Tibial artery (tissue), 4 donors: ENCODE results near the gene PLLP.

Experiments
- DNase-seq, 2 donors: peaks; one replicate each; pipeline ENCODE4 v3.0.0-alpha.2; 2019
- H3K27ac ChIP-seq, 2 donors: fragments of 200-600 bp; sonication (generic) in 1 of 2; 1 replicate in 1 of 2; 2 replicates in 1 of 2; pipeline ENCODE4 v1.5.1; 2018 to 2019; ENCODE audit warnings: mild to moderate bottlenecking in 1 of 2
- H3K27me3 ChIP-seq, 2 donors: fragments of 200-600 bp; sonication (generic) in 1 of 2; one replicate each; pipeline versions ENCODE4 v1.5.1 to v1.6.0; 2016 to 2019
- H3K36me3 ChIP-seq, 3 donors: fragments of 200-600 bp; sonication (generic) in 2 of 3; one replicate each; pipeline ENCODE4 v1.5.1; 2016 to 2019; ENCODE audit warnings: mild to moderate bottlenecking in 2 of 3
- H3K4me1 ChIP-seq, 4 donors: fragments of 200-600 bp; sonication (generic) in 2 of 4; 1 replicate in 3 of 4; 2 replicates in 1 of 4; pipeline ENCODE4 v1.5.1; 2016 to 2019
- H3K4me3 ChIP-seq, 2 donors: fragments of 200-600 bp; sonication (generic) in 1 of 2; 1 replicate in 1 of 2; 2 replicates in 1 of 2; pipeline ENCODE4 v1.5.1; 2018 to 2019; ENCODE audit warnings: mild to moderate bottlenecking in 2 of 2
- H3K9me3 ChIP-seq, 3 donors: fragments of 200-600 bp; sonication (generic) in 1 of 3; one replicate each; pipeline ENCODE4 v1.5.1; 2016 to 2019
- intact Hi-C: fragments of 100-400 bp; cut with DNase I; formaldehyde crosslinking; loops from one replicate; pipeline ENCODE4 v1.15.0; 2023; ENCODE audit warnings: low total_unique reads
- TF ChIP-seq, protein P1 (sequence below), 2 experiments: fragments of 200-600 bp in 1 of 2; fragments of 450-650 bp in 1 of 2; IDR thresholded peaks; one replicate each; pipeline ENCODE4 v1.5.1; 2017 to 2019; ENCODE audit warnings: antibody characterized with exemption in 2 of 2, mild to moderate bottlenecking in 1 of 2, moderate library complexity in 1 of 2

PLLP gene

DNA sequence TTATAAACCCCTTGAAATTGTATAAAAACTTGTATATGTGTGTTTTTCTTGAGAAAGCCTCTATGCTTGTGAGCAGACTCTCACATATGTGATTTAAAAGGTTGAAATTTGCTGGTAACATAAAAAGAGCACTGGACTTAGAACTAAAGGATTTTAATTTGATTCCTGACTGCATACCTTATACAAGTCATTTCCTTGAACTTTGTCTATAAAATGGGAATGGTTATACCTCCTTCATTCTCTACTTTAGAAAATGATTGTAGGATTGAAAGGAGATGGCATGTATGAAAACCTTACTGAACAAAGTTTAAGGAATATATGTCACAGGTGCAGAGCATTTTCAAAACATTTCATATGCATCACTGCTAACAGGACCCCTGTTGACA is 49.8 kb downstream of the PLLP start:
- H3K4me3 ChIP-seq: no peak overlapping the region
- peaks cover 87 to 97% (median 87%) of the 10 kb centered on the region in 3 donors for H3K36me3 ChIP-seq
- H3K27ac ChIP-seq: no peak overlapping the region
- intact Hi-C loops: no loop called here
- H3K27me3 ChIP-seq: no peaks in the 10 kb centered on the region
- no peaks in the 10 kb centered on the region for H3K4me1 ChIP-seq
- H3K9me3 ChIP-seq: no peaks in the 10 kb centered on the region
- TF ChIP-seq, protein P1, sequence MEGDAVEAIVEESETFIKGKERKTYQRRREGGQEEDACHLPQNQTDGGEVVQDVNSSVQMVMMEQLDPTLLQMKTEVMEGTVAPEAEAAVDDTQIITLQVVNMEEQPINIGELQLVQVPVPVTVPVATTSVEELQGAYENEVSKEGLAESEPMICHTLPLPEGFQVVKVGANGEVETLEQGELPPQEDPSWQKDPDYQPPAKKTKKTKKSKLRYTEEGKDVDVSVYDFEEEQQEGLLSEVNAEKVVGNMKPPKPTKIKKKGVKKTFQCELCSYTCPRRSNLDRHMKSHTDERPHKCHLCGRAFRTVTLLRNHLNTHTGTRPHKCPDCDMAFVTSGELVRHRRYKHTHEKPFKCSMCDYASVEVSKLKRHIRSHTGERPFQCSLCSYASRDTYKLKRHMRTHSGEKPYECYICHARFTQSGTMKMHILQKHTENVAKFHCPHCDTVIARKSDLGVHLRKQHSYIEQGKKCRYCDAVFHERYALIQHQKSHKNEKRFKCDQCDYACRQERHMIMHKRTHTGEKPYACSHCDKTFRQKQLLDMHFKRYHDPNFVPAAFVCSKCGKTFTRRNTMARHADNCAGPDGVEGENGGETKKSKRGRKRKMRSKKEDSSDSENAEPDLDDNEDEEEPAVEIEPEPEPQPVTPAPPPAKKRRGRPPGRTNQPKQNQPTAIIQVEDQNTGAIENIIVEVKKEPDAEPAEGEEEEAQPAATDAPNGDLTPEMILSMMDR (IDR thresholded peaks at IDR 0.05): no peak
- no peak for DNase-seq

DNA sequence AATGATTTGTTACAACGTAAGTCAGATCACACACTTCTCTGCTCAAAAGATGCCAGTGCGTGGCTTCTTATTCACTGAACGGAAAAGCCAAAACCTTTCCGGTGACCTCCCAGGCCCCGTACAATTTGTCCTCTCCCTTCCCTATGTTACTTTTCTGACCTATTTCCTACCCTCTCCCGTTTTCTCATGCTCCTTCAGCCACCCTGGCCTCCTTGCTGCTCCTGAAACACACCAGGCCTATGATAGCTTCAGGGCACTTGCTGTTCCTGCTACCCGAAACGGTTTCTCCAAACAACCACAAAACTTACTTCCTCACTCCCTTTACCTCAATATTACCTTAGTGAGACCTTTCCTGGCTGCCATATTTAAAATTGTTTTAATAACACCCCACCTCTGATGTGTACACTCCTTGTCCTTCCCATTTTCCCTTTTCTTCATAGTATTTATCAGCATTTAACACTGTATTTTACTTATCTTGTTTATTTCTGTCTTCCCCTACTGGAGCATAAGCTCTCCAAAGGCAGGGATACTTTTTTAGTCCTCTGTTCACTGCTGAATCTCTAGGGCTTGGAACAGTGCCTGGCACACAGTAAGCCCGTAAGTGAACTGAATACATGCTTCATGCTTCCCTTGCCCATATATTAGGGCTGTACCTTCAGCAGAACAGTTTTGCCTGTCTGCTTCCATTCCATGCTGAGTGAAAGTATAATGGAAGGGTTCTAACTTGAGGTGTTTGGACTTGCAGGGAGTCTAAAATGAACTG is 50.3 kb downstream of the PLLP start:
- H3K36me3 ChIP-seq: peaks cover 84 to 100% (median 87%) of the 10 kb centered on the region in 3 donors

DNA sequence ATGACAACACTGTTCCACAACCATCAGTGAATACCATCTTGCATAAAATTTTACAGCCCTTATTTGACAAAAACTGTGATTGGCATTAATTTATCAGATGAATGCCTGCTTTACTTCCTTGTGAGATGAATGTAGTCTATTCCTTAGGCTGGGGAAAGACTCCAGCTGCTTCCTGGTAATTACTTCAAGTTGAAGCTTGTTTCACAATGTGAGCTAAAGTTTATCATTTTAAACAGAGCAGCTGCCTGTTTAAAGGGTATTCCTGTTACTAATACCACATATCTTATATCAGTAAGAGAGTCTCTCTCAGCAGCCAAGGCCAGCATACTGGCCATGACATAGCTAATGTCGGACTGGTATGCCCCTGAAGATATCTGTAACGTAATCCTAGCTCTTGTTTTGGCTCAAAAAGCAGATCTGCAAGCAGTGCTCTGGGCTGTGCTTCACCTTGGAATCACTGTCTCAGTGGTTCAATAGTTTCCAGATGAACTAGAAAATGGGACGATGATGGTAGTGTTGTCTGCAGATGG is 52.6 kb downstream of the PLLP start:
- intact Hi-C loops: no loop called here
- H3K27ac ChIP-seq: no peak overlapping the region
- no peak for DNase-seq
- no peak overlapping the region for H3K4me3 ChIP-seq
- H3K9me3 ChIP-seq: no peaks in the 10 kb centered on the region
- H3K36me3 ChIP-seq: peaks cover 86 to 100% (median 93%) of the 10 kb centered on the region in 3 donors
- no peaks in the 10 kb centered on the region for H3K27me3 ChIP-seq
- H3K4me1 ChIP-seq: no peaks in the 10 kb centered on the region
- TF ChIP-seq, protein P1 (IDR thresholded peaks at IDR 0.05): no peak

More for the DNA sequence above, 50.3 kb downstream of the PLLP start:
- TF ChIP-seq, protein P1 (IDR thresholded peaks at IDR 0.05): no peak
- DNase-seq: no peak
- no peak overlapping the region for H3K27ac ChIP-seq
- H3K4me3 ChIP-seq: no peak overlapping the region
- no peaks in the 10 kb centered on the region for H3K4me1 ChIP-seq
- intact Hi-C loops: no loop called here
- no peaks in the 10 kb centered on the region for H3K9me3 ChIP-seq
- no peaks in the 10 kb centered on the region for H3K27me3 ChIP-seq

DNA sequence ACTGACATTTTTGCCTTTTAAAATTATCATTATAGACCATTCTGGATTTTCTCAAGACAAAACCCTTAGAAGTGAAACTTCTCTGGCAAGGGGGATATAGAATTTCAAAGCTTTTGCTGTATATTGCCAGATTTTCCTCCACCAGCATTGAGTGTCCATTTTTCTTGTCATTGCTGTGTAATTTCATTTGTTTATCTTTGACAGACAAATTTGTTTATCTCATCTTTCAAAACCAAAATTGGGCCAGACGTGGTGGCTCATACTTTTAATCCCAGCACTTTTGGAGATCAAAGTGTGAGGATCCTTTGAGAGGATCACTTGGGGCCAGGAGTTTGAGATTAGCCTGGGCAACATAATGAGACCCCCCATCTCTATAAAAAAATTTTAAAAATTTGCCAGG is 55.4 kb downstream of the PLLP start:
- no peak for DNase-seq
- no peaks in the 10 kb centered on the region for H3K9me3 ChIP-seq
- H3K4me3 ChIP-seq: no peak overlapping the region
- no peaks in the 10 kb centered on the region for H3K27me3 ChIP-seq
- H3K4me1 ChIP-seq: no peaks in the 10 kb centered on the region
- H3K36me3 ChIP-seq: peaks cover 82 to 100% (median 90%) of the 10 kb centered on the region in 3 donors
- no peak overlapping the region for H3K27ac ChIP-seq
- TF ChIP-seq, protein P1 (IDR thresholded peaks at IDR 0.05): no peak
- intact Hi-C loops: no loop called here

DNA sequence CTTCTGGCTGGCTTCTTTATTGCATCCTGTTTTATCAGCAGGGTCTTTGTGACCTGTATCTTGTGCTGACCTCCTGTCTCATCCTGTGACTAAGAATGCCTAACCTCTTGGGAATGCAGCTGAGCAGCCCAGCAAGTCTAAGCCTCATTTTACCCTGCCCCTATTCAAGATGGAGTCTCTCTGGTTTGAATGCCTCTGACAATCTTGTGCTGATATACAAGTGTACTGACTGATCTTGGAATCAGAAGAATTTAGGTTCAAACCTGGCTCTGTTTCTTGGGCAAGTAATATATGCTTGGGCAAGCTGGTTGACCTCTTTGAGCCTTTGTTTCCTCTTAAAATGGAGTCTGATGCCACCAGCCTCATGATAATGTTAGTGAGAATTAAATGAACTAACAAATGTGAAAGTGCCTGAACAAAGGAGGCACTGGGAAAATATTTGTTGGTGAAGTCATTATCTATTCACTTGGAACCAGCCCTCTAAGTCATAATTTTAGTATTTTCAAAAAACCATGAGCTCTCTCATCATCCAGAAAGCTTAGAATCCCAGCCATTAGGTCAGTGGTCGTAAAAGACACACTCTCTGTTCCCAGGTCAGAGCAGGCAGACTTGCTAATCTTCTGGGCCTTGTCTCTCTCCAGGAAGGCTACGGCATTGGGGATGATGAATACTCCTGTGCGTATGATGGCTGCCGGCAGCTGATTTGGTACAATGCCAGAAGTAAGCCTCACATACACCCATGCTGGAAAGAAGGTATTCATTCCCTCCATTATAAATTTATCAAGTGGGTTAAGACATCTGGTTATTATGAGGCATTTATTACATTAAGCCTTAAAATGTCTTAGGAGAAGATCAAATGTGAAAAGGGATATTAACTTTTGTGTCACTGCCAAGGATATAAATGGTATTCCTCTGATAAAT is 57.5 kb downstream of the PLLP start:
- peaks cover 73 to 100% (median 87%) of the 10 kb centered on the region in 3 donors for H3K36me3 ChIP-seq
- no peaks in the 10 kb centered on the region for H3K4me1 ChIP-seq
- H3K27me3 ChIP-seq: no peaks in the 10 kb centered on the region
- intact Hi-C loops: no loop called here
- TF ChIP-seq, protein P1 (IDR thresholded peaks at IDR 0.05): no peak
- no peak for DNase-seq
- no peak overlapping the region for H3K27ac ChIP-seq
- H3K4me3 ChIP-seq: no peak overlapping the region
- no peaks in the 10 kb centered on the region for H3K9me3 ChIP-seq
